ENCODE results near the gene RDM1. TPM values are rescaled to one million over a fixed set of nuclear protein-coding genes. Genes with fewer than 3 reads are reported as not detected.

The RDM1 gene
- total RNA-seq (2014; rRNA removed; shearing (Covaris generic)), result not detected in 2 replicates

GRCh38 chr17:35930211-35931065, at the start of gene RDM1:
RDM1 (minus strand) TSS chr17:35930773; CDS start chr17:35930727, 46 bp downstream.
- Histone ChIP-seq H3K4me1 (no peaks in the 10 kb centered on the region), H3K4me3 (no peak within 1 kb of the TSS)
- no peak for DNase-seq

DNA sequence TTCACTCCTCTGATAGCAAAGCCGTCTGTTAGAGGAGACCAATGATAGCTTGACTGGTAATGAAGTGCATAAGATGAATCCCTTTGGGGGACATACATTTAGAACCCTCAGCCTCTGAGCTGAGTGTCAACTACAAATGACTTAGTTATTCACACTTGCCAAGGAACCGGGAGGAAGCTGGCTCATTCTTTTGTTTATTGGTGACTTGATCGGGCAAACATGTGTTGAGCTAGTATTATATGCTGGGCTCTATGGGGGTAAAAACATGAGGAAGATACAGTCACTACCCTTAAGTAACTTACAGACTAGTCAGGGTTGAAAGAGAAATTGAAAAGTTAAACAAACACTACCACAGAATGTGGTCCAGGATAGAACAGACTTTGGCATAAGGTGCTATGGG, 47.8 kb upstream of the RDM1 start:
- Histone ChIP-seq H3K36me3 (no peaks in the 10 kb centered on the region), H3K27me3 (peaks cover 16% of the 10 kb centered on the region), H3K27ac (no peak overlapping the region), H3K4me3 (no peak overlapping the region), H3K9me3 (replicated peaks) (no peaks in the 10 kb centered on the region), H3K4me1 (no peaks in the 10 kb centered on the region)
- DNase-seq, result no peak

More at GRCh38 chr17:35930211-35931065, at the start of gene RDM1:
- H3K36me3 ChIP-seq, result no peaks in the 10 kb centered on the region
- H3K27ac ChIP-seq, result no peak within 1 kb of the TSS
- peaks cover 18% of the 10 kb centered on the region; the same call in 1 of the 2 replicates for H3K27me3 ChIP-seq
- no peaks in the 10 kb centered on the region for H3K9me3 ChIP-seq (replicated peaks)

DNA sequence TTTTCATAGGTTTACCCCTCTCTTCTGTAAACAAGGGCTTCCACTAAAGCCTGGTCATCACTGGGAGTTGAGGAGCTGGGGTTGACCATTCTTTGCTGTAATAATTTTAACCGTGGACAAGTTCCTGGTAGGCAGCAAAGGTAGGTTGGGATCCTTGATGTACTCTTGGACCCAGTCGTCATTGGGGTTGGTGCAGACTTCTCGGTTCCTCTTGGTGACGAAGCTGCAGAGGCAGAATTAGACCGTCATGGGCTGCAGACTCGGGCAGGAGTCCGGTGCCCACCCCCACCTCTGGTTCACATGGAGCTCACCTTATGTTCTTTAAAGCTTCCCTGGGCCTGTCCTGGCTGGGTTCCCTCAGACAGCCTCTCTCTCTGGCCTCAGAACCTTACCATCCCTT, 46.9 kb upstream of the RDM1 start:
- H3K27me3 ChIP-seq, result peaks cover 21% of the 10 kb centered on the region; the same call in 1 of the 2 replicates
- no peak overlapping the region for H3K4me3 ChIP-seq
- no peaks in the 10 kb centered on the region for H3K4me1 ChIP-seq
- H3K9me3 ChIP-seq (replicated peaks), result no peaks in the 10 kb centered on the region
- no peak for DNase-seq
- no peak overlapping the region for H3K27ac ChIP-seq
- H3K36me3 ChIP-seq, result no peaks in the 10 kb centered on the region

DNA sequence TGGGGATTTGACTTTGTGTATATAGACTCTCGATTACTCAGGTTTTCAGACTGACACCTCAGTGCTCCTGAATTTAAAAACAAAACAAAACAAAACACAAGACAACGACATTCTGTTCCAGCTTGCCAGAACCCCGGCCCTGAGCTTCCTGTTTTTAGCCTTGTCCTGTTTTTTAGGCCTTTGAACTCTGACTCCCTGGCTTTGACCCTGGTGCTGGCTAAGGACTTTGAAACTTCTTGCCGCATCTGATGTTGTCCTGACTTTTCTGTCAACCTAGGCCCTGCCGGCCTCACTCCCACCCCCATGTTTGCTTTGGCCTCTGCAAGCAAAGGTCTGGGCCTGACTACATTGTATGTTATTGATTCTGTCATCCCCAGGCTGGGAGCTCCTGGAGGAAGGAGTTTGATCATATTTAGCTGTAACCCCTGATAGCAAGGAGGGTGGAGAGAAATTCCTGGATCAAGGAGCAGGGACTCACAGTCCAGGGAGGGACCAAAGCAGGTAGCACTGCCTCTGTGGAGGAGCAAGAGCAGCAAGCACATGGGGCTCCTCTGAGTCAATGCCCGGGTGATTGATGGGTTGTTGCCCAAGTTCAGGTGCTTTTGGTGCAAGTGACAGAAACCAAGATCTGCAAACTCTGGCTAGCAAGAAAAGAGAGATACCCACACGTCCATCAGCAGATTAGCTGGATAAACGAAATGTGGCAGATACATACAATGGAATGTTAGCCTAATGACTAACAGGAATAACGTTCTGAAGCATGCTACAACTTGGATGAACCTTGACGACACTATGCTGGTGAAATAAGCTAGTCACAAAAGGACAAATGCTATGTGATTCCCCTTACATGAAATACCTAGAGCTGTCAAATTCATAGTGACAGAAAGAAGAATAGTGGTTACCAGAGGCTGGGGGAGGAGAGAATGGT, 43.0 kb upstream of the RDM1 start:
- H3K36me3 ChIP-seq, result no peaks in the 10 kb centered on the region
- H3K27ac ChIP-seq, result no peak overlapping the region
- H3K27me3 ChIP-seq, result peaks cover 26% of the 10 kb centered on the region
- no peaks in the 10 kb centered on the region for H3K4me1 ChIP-seq
- DNase-seq, result no peak
- H3K9me3 ChIP-seq (replicated peaks), result no peaks in the 10 kb centered on the region
- no peak overlapping the region for H3K4me3 ChIP-seq

DNA sequence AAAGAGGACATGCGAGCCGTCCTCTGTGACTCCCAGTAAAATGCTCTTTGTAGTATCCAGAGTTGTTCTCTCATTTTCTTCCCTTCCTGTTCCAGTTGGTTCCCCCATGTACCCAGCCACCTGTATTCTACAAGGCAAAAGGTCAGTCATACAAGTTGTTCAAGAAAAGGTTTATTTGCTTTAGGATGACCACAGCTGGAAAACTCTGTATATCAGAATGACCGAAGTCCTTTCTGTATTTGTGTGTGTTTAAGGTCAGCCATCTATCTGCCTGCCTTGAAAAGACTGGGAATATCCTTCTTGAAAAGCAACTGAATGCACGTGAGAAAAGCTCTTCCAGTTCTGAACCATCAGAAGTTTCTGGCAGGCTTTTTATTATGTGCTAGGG, 42.4 kb upstream of the RDM1 start:
- Histone ChIP-seq H3K9me3 (replicated peaks) (no peaks in the 10 kb centered on the region), H3K4me3 (no peak overlapping the region), H3K27ac (no peak overlapping the region), H3K27me3 (peaks cover 26% of the 10 kb centered on the region), H3K4me1 (no peaks in the 10 kb centered on the region), H3K36me3 (no peaks in the 10 kb centered on the region)
- DNase-seq, result no peak

GRCh38 chr17:35972535-35972934, 42.0 kb upstream of the RDM1 start:
- Histone ChIP-seq H3K9me3 (replicated peaks) (no peaks in the 10 kb centered on the region), H3K4me1 (no peaks in the 10 kb centered on the region), H3K27ac (no peak overlapping the region), H3K4me3 (no peak overlapping the region), H3K27me3 (peaks cover 26% of the 10 kb centered on the region), H3K36me3 (no peaks in the 10 kb centered on the region)
- no peak for DNase-seq

- no peak overlapping the region for H3K27ac ChIP-seq
- H3K36me3 ChIP-seq, result no peaks in the 10 kb centered on the region
- no peaks in the 10 kb centered on the region for H3K9me3 ChIP-seq (replicated peaks)
- no peak overlapping the region for H3K4me3 ChIP-seq
- DNase-seq, result no peak
- H3K27me3 ChIP-seq, result peaks cover 29% of the 10 kb centered on the region
- H3K4me1 ChIP-seq, result no peaks in the 10 kb centered on the region
These were observed 41.5 kb upstream of the RDM1 start for GRCh38 chr17:35972066-35972465.

DNA sequence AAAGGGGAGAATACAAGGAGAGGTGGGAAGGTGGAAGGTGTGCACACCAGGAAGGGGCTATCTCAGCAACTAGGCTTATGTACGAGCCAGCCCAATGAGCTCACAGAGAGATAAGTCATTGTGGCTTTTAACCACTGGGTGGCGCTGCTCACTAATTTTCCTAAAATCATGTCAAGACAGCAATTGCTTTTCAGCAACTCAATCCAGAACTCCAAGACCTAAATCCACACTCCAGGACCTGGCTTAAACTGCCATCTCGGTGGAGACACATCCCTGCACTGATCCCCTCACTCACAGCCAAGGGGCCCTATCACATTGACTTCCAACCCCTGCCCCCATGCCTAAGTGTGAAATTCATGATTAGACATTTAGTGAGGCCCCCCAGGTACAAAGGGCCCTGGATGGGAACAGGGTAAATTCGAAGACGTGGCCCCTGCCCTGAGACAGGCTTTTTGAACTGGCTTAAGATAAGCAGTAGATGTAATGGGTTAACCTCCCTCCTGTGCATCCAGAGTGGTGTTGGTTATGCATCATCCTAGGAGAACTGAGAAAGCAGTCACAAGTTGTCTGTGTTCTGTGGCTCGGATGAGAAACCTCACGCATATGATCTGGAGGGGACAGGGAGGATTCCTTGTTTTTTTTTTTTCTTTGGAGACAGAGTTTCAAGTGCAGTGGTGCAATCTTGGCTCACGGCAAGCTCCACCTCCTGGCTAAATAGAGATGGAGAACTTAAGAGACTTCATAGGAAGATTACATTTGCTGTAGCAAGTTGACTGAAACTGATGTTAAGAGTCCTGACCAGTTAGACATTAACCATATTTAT, 39.2 kb upstream of the RDM1 start:
- Histone ChIP-seq H3K36me3 (no peaks in the 10 kb centered on the region), H3K4me1 (no peaks in the 10 kb centered on the region), H3K4me3 (no peak overlapping the region), H3K9me3 (replicated peaks) (no peaks in the 10 kb centered on the region), H3K27ac (no peak overlapping the region), H3K27me3 (peaks cover 38% of the 10 kb centered on the region)
- peak; percentile 63 to 86 for DNase-seq

GRCh38 chr17:35968520-35969054, 38.0 kb upstream of the RDM1 start:
- Histone ChIP-seq H3K27ac (no peak overlapping the region), H3K27me3 (peaks cover 37% of the 10 kb centered on the region), H3K36me3 (no peaks in the 10 kb centered on the region), H3K4me1 (no peaks in the 10 kb centered on the region), H3K4me3 (no peak overlapping the region), H3K9me3 (replicated peaks) (no peaks in the 10 kb centered on the region)
- no peak for DNase-seq

DNA sequence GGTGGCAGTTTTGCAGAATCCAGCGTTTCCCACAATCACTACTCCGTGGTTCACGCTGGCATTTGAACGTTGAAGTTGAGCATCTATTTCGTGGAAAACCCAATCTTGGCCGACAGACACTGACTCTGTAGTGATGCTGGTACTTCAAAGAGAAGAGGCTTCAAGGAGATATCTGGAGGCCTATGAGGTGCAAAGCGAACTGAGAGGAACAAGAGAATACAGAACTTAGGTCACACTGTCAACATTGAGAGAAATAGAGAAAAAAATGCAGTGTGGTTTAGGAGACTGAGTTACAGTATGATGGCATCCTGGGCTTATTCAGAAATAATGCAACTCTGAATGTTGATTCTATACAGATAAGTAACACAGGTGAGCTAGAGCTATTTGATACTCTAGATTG, 34.7 kb upstream of the RDM1 start:
- Histone ChIP-seq H3K27me3 (peaks cover 15% of the 10 kb centered on the region), H3K9me3 (replicated peaks) (no peaks in the 10 kb centered on the region), H3K36me3 (no peaks in the 10 kb centered on the region), H3K4me3 (no peak overlapping the region), H3K27ac (no peak overlapping the region), H3K4me1 (no peaks in the 10 kb centered on the region)
- no peak for DNase-seq

DNA sequence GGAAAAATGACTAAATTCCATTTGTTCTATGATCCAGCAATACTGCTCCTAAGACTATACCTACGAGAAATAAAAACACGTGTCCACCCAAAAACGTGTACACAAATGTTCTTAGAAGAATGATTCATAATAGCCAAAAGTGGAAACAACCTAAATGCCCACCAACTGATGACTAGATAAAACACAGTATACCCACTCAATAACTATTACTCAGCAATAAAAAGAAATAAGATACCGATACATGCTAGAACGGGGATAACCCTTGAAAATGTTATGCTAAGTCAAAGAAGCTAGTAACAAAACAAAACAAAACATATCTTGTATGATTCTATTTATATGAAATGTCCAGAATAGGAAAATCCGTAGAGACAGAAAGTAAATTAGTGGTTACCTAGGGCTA, 33.1 kb upstream of the RDM1 start:
- peaks cover 15% of the 10 kb centered on the region for H3K27me3 ChIP-seq
- H3K27ac ChIP-seq, result no peak overlapping the region
- H3K4me1 ChIP-seq, result no peaks in the 10 kb centered on the region
- H3K9me3 ChIP-seq (replicated peaks), result no peaks in the 10 kb centered on the region
- no peak for DNase-seq
- no peaks in the 10 kb centered on the region for H3K36me3 ChIP-seq
- H3K4me3 ChIP-seq, result no peak overlapping the region

- H3K4me1 ChIP-seq, result no peaks in the 10 kb centered on the region
- H3K36me3 ChIP-seq, result no peaks in the 10 kb centered on the region
- no peak overlapping the region for H3K4me3 ChIP-seq
- DNase-seq, result no peak
- peaks cover 26% of the 10 kb centered on the region; the same call in 1 of the 2 replicates for H3K27me3 ChIP-seq
- H3K27ac ChIP-seq, result no peak overlapping the region
- H3K9me3 ChIP-seq (replicated peaks), result no peaks in the 10 kb centered on the region
These were observed 23.1 kb upstream of the RDM1 start for GRCh38 chr17:35953720-35954119.

DNA sequence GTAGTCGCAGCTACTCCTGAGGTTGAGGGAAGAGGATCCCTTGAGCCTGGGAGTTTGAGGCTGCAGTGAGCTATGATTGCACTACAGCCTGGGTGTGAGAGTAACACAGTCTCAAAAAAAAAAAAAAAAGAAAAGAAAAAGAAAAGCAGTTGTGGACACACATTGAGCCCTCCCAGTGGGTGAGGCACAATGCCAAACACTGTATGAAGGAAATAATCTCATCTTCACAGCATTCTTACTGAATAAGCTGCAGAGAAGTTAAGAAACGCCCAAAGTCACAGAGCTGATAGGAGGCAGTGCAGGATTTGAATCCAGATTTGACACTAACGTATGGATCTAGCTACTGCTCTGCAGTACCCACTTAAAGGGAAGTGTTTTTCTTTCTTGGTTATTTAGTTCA, 18.8 kb upstream of the RDM1 start:
- Histone ChIP-seq H3K4me1 (0 out of 2 replicates have a peak, but pooled peaks cover 2% of the 10 kb centered on the region), H3K27me3 (peaks cover 21% of the 10 kb centered on the region; the same call in 1 of the 2 replicates), H3K27ac (no peak overlapping the region), H3K9me3 (replicated peaks) (no peaks in the 10 kb centered on the region), H3K36me3 (no peaks in the 10 kb centered on the region), H3K4me3 (no peak overlapping the region)
- no peak for DNase-seq

DNA sequence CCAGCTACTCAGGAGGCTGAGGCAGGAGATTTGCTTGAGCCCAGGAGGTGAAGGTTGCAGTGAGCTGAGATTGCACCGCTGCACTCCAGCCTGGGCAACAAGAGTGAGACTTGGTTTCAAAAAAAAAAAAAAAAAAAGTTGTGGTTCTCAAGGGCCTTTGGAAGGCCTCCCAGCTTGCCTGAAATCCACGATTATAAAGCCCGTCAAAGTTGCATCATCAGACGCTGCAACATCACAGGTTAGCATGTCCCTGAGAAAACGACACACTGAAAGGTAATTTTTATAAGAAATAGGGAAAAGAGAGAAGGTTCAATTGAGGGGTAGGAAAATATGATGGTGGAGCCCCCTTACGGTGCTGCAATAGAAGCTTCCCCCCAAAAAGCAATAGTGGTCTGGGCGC, 17.5 kb upstream of the RDM1 start:
- Histone ChIP-seq H3K27me3 (peaks cover 14% of the 10 kb centered on the region; the same call in 1 of the 2 replicates), H3K4me1 (0 out of 2 replicates have a peak, but pooled peaks cover 2% of the 10 kb centered on the region), H3K4me3 (no peak overlapping the region), H3K9me3 (replicated peaks) (no peaks in the 10 kb centered on the region), H3K36me3 (no peaks in the 10 kb centered on the region), H3K27ac (no peak overlapping the region)
- DNase-seq, result no peak
